Measurements from ENCODE around the gene NOL12. TPM values are rescaled to one million over a fixed set of nuclear protein-coding genes. Genes with fewer than 3 reads are reported as not detected.

The NOL12 gene
- total RNA-seq, 1 experiment from 2014 or later, result 44.3 TPM

- ChIA-PET POLR2A (ENCODE audit: unreplicated experiment) (no interaction called here), CTCF (no interaction called here)
- Histone ChIP-seq H3K79me2 (ENCODE audit: low read depth) (no peaks in the 10 kb centered on the region), H3K27me3 (ENCODE audit: insufficient read depth, low read depth) (no peaks in the 10 kb centered on the region), H4K20me1 (ENCODE audit: insufficient read depth) (no peaks in the 10 kb centered on the region), H3K9me2 (ENCODE audit: insufficient read depth) (no peaks in the 10 kb centered on the region), H3K4me1 (replicated peaks; ENCODE audit: insufficient read depth) (peaks cover 45% of the 10 kb centered on the region), H3K9me3 (ENCODE audit: insufficient read depth, low read depth) (no peaks in the 10 kb centered on the region), H2AFZ (no peak overlapping the region), H3K27ac (no peak overlapping the region), H3K36me3 (ENCODE audit: low read depth) (no peaks in the 10 kb centered on the region), H3K4me3 (no peak overlapping the region), H3F3A (ENCODE audit: insufficient read depth, low read depth) (peaks cover 46% of the 10 kb centered on the region), H3K4me2 (no peak overlapping the region)
- no peak for DNase-seq
- intact Hi-C loops (cut with micrococcal nuclease; ENCODE audit: unreplicated experiment), result loop anchor here (2.0 to 10.0 kb wide), 3 partner anchors 17 to 135 kb away; partner anchors contain the start of genes PDXP and TRIOBP
- no TSS peak for BruUV-seq (replicated peaks)
- TF ChIP-seq EZH2 (IDR thresholded peaks at IDR 0.05; ENCODE audit: low read depth) (no peak), CTCF (conservative IDR thresholded peaks at IDR 0.05) (no peak)
Measured at GRCh38 chr22:37679670-37680069, 6.5 kb upstream of the NOL12 start.

DNA sequence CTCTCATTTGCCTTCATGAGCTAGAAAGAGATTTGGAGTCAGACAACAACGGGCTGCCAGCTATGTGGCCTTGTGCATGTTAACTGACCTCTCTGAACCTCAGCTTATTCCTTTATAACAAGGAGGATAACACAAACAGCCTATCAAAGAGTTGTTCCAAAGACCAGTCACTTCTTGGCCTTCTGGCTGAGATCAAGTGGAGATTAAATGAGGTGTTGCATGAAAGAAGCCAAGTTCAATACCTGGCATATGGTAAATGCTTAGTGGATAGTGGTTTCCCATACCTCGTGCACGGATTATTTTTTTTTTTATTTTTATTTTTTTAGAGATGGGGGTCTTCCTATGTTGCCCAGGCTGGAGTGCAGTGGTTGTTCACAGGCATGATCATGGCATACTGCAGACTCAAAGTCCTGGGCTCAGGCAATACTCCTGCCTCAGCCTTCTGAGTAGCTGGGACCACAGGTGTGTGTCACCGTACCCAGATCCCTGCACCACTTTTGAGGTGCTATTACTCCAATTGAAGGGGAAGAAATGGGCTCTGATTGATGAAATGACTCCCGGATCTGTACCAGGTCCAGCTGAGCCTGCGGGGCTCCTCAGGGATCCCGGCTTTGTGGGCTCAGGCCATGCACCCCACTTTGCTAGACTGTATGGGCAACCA, 5.8 kb upstream of the NOL12 start:
- ChIA-PET POLR2A (ENCODE audit: unreplicated experiment) (interaction anchor here (0.6 kb wide), 1 partner anchor 81 kb away, joined by 3 read pairs; no protein-coding TSS in a partner anchor), CTCF (interaction anchor here (0.6 to 1.6 kb wide), 2 partner anchors 22 to 37 kb away, joined by 3 to 32 read pairs; partner anchors contain the start of gene PDXP)
- Histone ChIP-seq H3K27me3 (ENCODE audit: insufficient read depth, low read depth) (no peaks in the 10 kb centered on the region), H4K20me1 (ENCODE audit: insufficient read depth) (no peaks in the 10 kb centered on the region), H3K4me2 (no peak overlapping the region), H3F3A (ENCODE audit: insufficient read depth, low read depth) (peaks cover 46% of the 10 kb centered on the region), H3K79me2 (ENCODE audit: low read depth) (no peaks in the 10 kb centered on the region), H3K4me3 (no peak overlapping the region), H3K27ac (no peak overlapping the region), H3K9me3 (ENCODE audit: insufficient read depth, low read depth) (no peaks in the 10 kb centered on the region), H3K36me3 (ENCODE audit: low read depth) (no peaks in the 10 kb centered on the region), H3K4me1 (replicated peaks; ENCODE audit: insufficient read depth) (peaks cover 45% of the 10 kb centered on the region), H3K9me2 (ENCODE audit: insufficient read depth) (no peaks in the 10 kb centered on the region), H2AFZ (no peak overlapping the region)
- BruUV-seq (replicated peaks), result no TSS peak
- TF ChIP-seq CTCF (conservative IDR thresholded peaks at IDR 0.05), result no peak
- no peak for TF ChIP-seq EZH2 (IDR thresholded peaks at IDR 0.05; ENCODE audit: low read depth)
- no peak for DNase-seq
- intact Hi-C loops (cut with micrococcal nuclease; ENCODE audit: unreplicated experiment), result loop anchor here (2.0 kb wide), 2 partner anchors 16 to 22 kb away; partner anchors contain the start of genes PDXP and TRIOBP

GRCh38 chr22:37681001-37681424, 5.1 kb upstream of the NOL12 start:
- 0 out of 2 replicates have a peak overlapping the region, but pooled peaks have one; percentile 2 for H3K4me2 ChIP-seq
- H3K9me2 ChIP-seq (ENCODE audit: insufficient read depth), result no peaks in the 10 kb centered on the region
- ChIA-PET POLR2A (ENCODE audit: unreplicated experiment) (interaction anchor here (0.5 to 0.7 kb wide), 3 partner anchors 19 to 39 kb away, joined by 3 to 4 read pairs (median 3); no protein-coding TSS in a partner anchor), CTCF (interaction anchor here (0.6 to 1.6 kb wide), 5 partner anchors 37 to 126 kb away, joined by 3 to 32 read pairs (median 5); partner anchors contain the start of gene GCAT)
- peaks cover 44% of the 10 kb centered on the region for H3F3A ChIP-seq (ENCODE audit: insufficient read depth, low read depth)
- BruUV-seq (replicated peaks), result no TSS peak
- H3K27me3 ChIP-seq (ENCODE audit: insufficient read depth, low read depth), result no peaks in the 10 kb centered on the region
- H2AFZ ChIP-seq, result no peak overlapping the region
- peaks cover 45% of the 10 kb centered on the region for H3K4me1 ChIP-seq (replicated peaks; ENCODE audit: insufficient read depth)
- H3K9me3 ChIP-seq (ENCODE audit: insufficient read depth, low read depth), result no peaks in the 10 kb centered on the region
- intact Hi-C loops (cut with micrococcal nuclease; ENCODE audit: unreplicated experiment), result loop anchor here (1.0 to 2.0 kb wide), 3 partner anchors 16 to 38 kb away; partner anchors contain the start of genes PDXP and TRIOBP
- H3K79me2 ChIP-seq (ENCODE audit: low read depth), result no peaks in the 10 kb centered on the region
- DNase-seq, result no peak
- TF ChIP-seq CTCF (conservative IDR thresholded peaks at IDR 0.05) (no peak), EZH2 (IDR thresholded peaks at IDR 0.05; ENCODE audit: low read depth) (no peak)
- no peaks in the 10 kb centered on the region for H3K36me3 ChIP-seq (ENCODE audit: low read depth)
- H4K20me1 ChIP-seq (ENCODE audit: insufficient read depth), result no peaks in the 10 kb centered on the region
- no peak overlapping the region for H3K27ac ChIP-seq
- H3K4me3 ChIP-seq, result no peak overlapping the region
